NCI-H345 treated with DMSO at 0.1 percent for 48 hours (cell line): Measurements from ENCODE around the gene SSR2.
"Not testable (repeated sequence)": the region's sequence is repeated elsewhere in the genome, so short reads cannot be mapped to it uniquely, and the experiment has no call there.

Source experiments
- DNase-seq: peaks from one replicate; lab custom pipeline; 2025; ENCODE audit not compliant: unreplicated experiment; lab: John Stamatoyannopoulos, UW

The SSR2 gene

GRCh38 chr1:155996166-155996565 is 24.6 kb downstream of the SSR2 start:
- no peak for DNase-seq

- DNase-seq: no peak
These were observed 27.2 kb downstream of the SSR2 start for GRCh38 chr1:155993595-155993994.

- DNase-seq: no peak
These were observed 30.6 kb downstream of the SSR2 start for GRCh38 chr1:155990005-155990739.

- DNase-seq: peak; percentile 90
These were observed 31.3 kb downstream of the SSR2 start for GRCh38 chr1:155989242-155990004.

GRCh38 chr1:155984903-155985645 is 35.7 kb downstream of the SSR2 start:
- not testable (repeated sequence) for DNase-seq

- DNase-seq: peak; percentile 98
These were observed 36.4 kb downstream of the SSR2 start for GRCh38 chr1:155984341-155984740.

GRCh38 chr1:155983191-155984024 is 37.3 kb downstream of the SSR2 start:
- DNase-seq: peak; percentile 65

- no peak for DNase-seq
These were observed 38.6 kb downstream of the SSR2 start for GRCh38 chr1:155982106-155982505.

GRCh38 chr1:155981266-155982088 is 39.3 kb downstream of the SSR2 start:
- DNase-seq: no peak

GRCh38 chr1:155979597-155980343 is 41.0 kb downstream of the SSR2 start:
- DNase-seq: no peak

- DNase-seq: no peak
These were observed 41.8 kb downstream of the SSR2 start for GRCh38 chr1:155978973-155979429.

GRCh38 chr1:155978325-155978972 is 42.3 kb downstream of the SSR2 start, which contains the start of gene ARHGEF2:
TSS of gene ARHGEF2 (minus strand) at chr1:155978547. CDS start at chr1:155978427, 120 bp downstream.
- peak; percentile 78 for DNase-seq

- peak; percentile 76 for DNase-seq
These were observed 42.9 kb downstream of the SSR2 start for GRCh38 chr1:155977690-155978324.

- DNase-seq: peak; percentile 89
These were observed 43.6 kb downstream of the SSR2 start for GRCh38 chr1:155976913-155977689.

GRCh38 chr1:155976062-155976912 is 44.5 kb downstream of the SSR2 start:
- peak; percentile 100 for DNase-seq

- peak; percentile 85 for DNase-seq
These were observed 45.2 kb downstream of the SSR2 start for GRCh38 chr1:155975375-155976061.
